GM19452 (cell line): Measurements from ENCODE around the gene MOB4.
"Not testable (repeated sequence)": the region's sequence is repeated elsewhere in the genome, so short reads cannot be mapped to it uniquely, and the experiment has no call there.

Experiments
- ATAC-seq: cut with Tn5 transposase; IDR thresholded peaks from one replicate; pipeline ENCODE4 v1.9.1; 2021; ENCODE audit not compliant: unreplicated experiment

The MOB4 gene

GRCh38 chr2:197515739-197516392 is at the start of gene MOB4:
TSS of gene MOB4 (plus strand) at chr2:197516066. CDS start at chr2:197516087, 21 bp downstream.
- peak; percentile 94 for ATAC-seq

- ATAC-seq: no peak
Observed at GRCh38 chr2:197472166-197472565, 43.7 kb upstream of the MOB4 start.

GRCh38 chr2:197477797-197478196 is 38.1 kb upstream of the MOB4 start:
- ATAC-seq: no peak

GRCh38 chr2:197480165-197481036 is 35.5 kb upstream of the MOB4 start:
- no peak for ATAC-seq

- ATAC-seq: not testable (repeated sequence)
Observed at GRCh38 chr2:197484248-197484647, 31.6 kb upstream of the MOB4 start.

- ATAC-seq: no peak
Observed at GRCh38 chr2:197486175-197486574, 29.7 kb upstream of the MOB4 start.

GRCh38 chr2:197487385-197487784 is 28.5 kb upstream of the MOB4 start:
- ATAC-seq: no peak

- no peak for ATAC-seq
Observed at GRCh38 chr2:197495433-197496134, 20.3 kb upstream of the MOB4 start.

- ATAC-seq: no peak
Observed at GRCh38 chr2:197496695-197497094, 19.2 kb upstream of the MOB4 start.

- ATAC-seq: no peak
Observed at GRCh38 chr2:197497326-197497725, 18.5 kb upstream of the MOB4 start.

- no peak for ATAC-seq
Observed at GRCh38 chr2:197498235-197498936, 17.5 kb upstream of the MOB4 start.

- ATAC-seq: peak; percentile 26
Observed at GRCh38 chr2:197498937-197499593, 16.8 kb upstream of the MOB4 start.

GRCh38 chr2:197499594-197500502 is 16.0 kb upstream of the MOB4 start, which contains the start of the genes HSPD1 and HSPE1:
TSS of gene HSPD1 (minus strand) at chr2:197499840. CDS start at chr2:197498848, 992 bp downstream.
TSS of gene HSPE1 (plus strand) at chr2:197500379. CDS start at chr2:197500437, 58 bp downstream.
- ATAC-seq: peak; percentile 83

GRCh38 chr2:197500503-197501131 is 15.2 kb upstream of the MOB4 start:
- ATAC-seq: peak; percentile 1

- ATAC-seq: no peak
Observed at GRCh38 chr2:197502201-197502600, 13.7 kb upstream of the MOB4 start.

GRCh38 chr2:197502685-197503084 is 13.2 kb upstream of the MOB4 start:
- no peak for ATAC-seq

- ATAC-seq: no peak
Observed at GRCh38 chr2:197504000-197504399, 11.9 kb upstream of the MOB4 start.

GRCh38 chr2:197504512-197504911 is 11.4 kb upstream of the MOB4 start:
- no peak for ATAC-seq

- ATAC-seq: no peak
Observed at GRCh38 chr2:197506658-197507057, 9.2 kb upstream of the MOB4 start.
